Panc1 (cell line): ENCODE data around the gene CACNB3. TPM values are rescaled to one million over a fixed set of nuclear protein-coding genes. Genes with fewer than 3 reads are reported as not detected.

Experiments
- ATAC-seq: fragments of 200-7000 bp; cut with Tn5 transposase; 2 replicates; pipeline ENCODE4 v1.9.1; 2020; ENCODE audit warnings: mild to moderate bottlenecking, moderate library complexity
- BruUV-seq: library from RNA; stranded (reverse); fragments of 400-500 nt; replicated peaks from 2 replicates; lab custom pipeline; 2021; lab: Mats Ljungman, UMichigan
- CTCF ChIA-PET: fragments of 300-600 bp; sonication (Branson Sonifier 250); formaldehyde crosslinking; loops from one replicate; lab custom pipeline; 2022; ENCODE audit warnings: antibody characterized with exemption; lab: Charles Lee
- POLR2A ChIA-PET: fragments of 300-600 bp; sonication (Branson Sonifier 250); formaldehyde crosslinking; loops from one replicate; lab custom pipeline; 2022; ENCODE audit warnings: antibody characterized with exemption; lab: Charles Lee
- DNase-seq: peaks from one replicate; pipeline ENCODE4 v3.0.0-alpha.2; 2010; ENCODE audit warnings: low read depth, low spot score
- H3K27ac ChIP-seq: 2 replicates; pipeline ENCODE4 v1.5.1; 2011; ENCODE audit warnings: mild to moderate bottlenecking, low read length, inconsistent platforms
- H3K27me3 ChIP-seq: fragments of 200-500 bp; sonication (Bioruptor generic); 2 replicates; pipeline ENCODE4 v1.6.0; 2014; ENCODE audit warnings: low read length, inconsistent platforms; ENCODE audit not compliant: control insufficient read depth, insufficient read depth
- H3K36me3 ChIP-seq: fragments of 200-500 bp; sonication (Bioruptor generic); 2 replicates; pipeline ENCODE4 v1.5.1; 2014; ENCODE audit warnings: inconsistent platforms, mild to moderate bottlenecking, low read length, moderate library complexity; ENCODE audit not compliant: control insufficient read depth, insufficient read depth
- H3K4me1 ChIP-seq: 2 replicates; pipeline ENCODE4 v1.5.1; 2011; ENCODE audit warnings: inconsistent platforms, mild to moderate bottlenecking, low read length, moderate library complexity; ENCODE audit not compliant: control insufficient read depth, insufficient read depth
- H3K4me3 ChIP-seq, 2 experiments: 2 replicates each; pipeline ENCODE4 v1.5.1; 2011 to 2012; ENCODE audit warnings: low read depth in 2 of 2, low read length in 2 of 2, mild to moderate bottlenecking in 2 of 2, inconsistent platforms in 1 of 2, moderate library complexity in 1 of 2
- H3K9me3 ChIP-seq: fragments of 200-500 bp; sonication (Bioruptor generic); 2 replicates; pipeline ENCODE4 v1.5.1; 2014; ENCODE audit warnings: low read depth, mild to moderate bottlenecking, inconsistent platforms, low read length, moderate library complexity; ENCODE audit not compliant: control insufficient read depth, insufficient read depth
- POLR2AphosphoS5 ChIP-seq: IDR thresholded peaks from 2 replicates; pipeline ENCODE4 v1.6.1; 2012; ENCODE audit warnings: mild to moderate bottlenecking, low read depth, low read length, moderate library complexity
- SIN3A ChIP-seq: IDR thresholded peaks from 2 replicates; pipeline ENCODE4 v1.6.1; 2012; ENCODE audit warnings: low read depth, mild to moderate bottlenecking, low read length, moderate library complexity, borderline replicate concordance; ENCODE audit not compliant: insufficient read depth
- TCF7L2 ChIP-seq: IDR thresholded peaks from 2 replicates; pipeline ENCODE4 v1.6.1; 2011; ENCODE audit warnings: mild to moderate bottlenecking, low read depth, low read length, inconsistent platforms
- in situ Hi-C: cut with HindIII; loops from 2 replicates; pipeline ENCODE4 v1.10.0; 2016; ENCODE audit warnings: low sequenced_read_pairs, low pct_unique_long_range_greater_than_20kb
- intact Hi-C: fragments of 100-400 bp; cut with micrococcal nuclease; formaldehyde crosslinking; loops from one replicate; pipeline ENCODE4 v1.10.0; 2022; ENCODE audit not compliant: unreplicated experiment
- total RNA-seq: library from RNA; stranded (reverse); gene quantifications from one replicate; pipeline ENCODE4 v1.2.1, GENCODE V29; 2021; ENCODE audit not compliant: unreplicated experiment
- TF ChIP-seq, protein P1 (sequence below), 2 experiments: IDR thresholded peaks; 2 replicates each; pipeline ENCODE4 v1.6.1; 2011 to 2012; ENCODE audit warnings: low read depth in 2 of 2, control low read depth in 1 of 2, low read length in 1 of 2, mild to moderate bottlenecking in 1 of 2, moderate library complexity in 1 of 2; ENCODE audit not compliant: insufficient read depth in 1 of 2
- TF ChIP-seq, protein P2 (sequence below): fragments of 450-650 bp; IDR thresholded peaks from 2 replicates; pipeline ENCODE4 v1.5.1; 2017; ENCODE audit warnings: mild to moderate bottlenecking

The CACNB3 gene
- total RNA-seq, 1 experiment from 2014 or later, result 40.5 TPM

DNA sequence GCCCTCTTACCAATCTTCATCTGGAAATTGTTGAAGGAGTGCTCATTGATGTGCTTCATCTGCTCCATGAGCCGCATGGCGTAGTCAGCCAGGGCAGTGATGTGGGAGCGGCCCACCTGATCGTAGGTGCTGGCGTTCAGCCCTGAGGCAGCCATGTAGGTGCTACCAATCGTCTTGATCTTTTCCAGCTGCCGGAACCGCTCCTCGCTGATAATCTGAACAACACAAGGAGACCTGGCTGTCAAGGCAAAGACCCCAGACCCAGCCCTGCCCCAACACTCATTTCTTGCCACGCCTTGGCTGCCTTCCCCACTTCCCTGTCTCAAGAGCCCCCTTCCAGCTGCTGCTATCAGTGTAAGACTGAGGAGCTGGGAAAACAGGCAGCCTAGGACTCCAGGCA, 47.5 kb upstream of the CACNB3 start:
- ChIA-PET CTCF (interaction anchor here (1.5 kb wide), 1 partner anchor 19 kb away, joined by 4 read pairs; the partner anchor contains the start of gene ADCY6), POLR2A (interaction anchor here (0.5 to 0.6 kb wide), 2 partner anchors 8 to 44 kb away, joined by 3 to 10 read pairs; no protein-coding TSS in a partner anchor)
- DNase-seq, result no peak
- Histone ChIP-seq H3K27ac (no peak overlapping the region), H3K4me1 (no peaks in the 10 kb centered on the region), H3K36me3 (no peaks in the 10 kb centered on the region), H3K27me3 (no peaks in the 10 kb centered on the region), H3K9me3 (no peaks in the 10 kb centered on the region), H3K4me3 (no peak overlapping the region)
- no TSS peak for BruUV-seq
- TF ChIP-seq TCF7L2 (no peak), POLR2AphosphoS5 (no peak), SIN3A (no peak)
- TF ChIP-seq, protein P1, sequence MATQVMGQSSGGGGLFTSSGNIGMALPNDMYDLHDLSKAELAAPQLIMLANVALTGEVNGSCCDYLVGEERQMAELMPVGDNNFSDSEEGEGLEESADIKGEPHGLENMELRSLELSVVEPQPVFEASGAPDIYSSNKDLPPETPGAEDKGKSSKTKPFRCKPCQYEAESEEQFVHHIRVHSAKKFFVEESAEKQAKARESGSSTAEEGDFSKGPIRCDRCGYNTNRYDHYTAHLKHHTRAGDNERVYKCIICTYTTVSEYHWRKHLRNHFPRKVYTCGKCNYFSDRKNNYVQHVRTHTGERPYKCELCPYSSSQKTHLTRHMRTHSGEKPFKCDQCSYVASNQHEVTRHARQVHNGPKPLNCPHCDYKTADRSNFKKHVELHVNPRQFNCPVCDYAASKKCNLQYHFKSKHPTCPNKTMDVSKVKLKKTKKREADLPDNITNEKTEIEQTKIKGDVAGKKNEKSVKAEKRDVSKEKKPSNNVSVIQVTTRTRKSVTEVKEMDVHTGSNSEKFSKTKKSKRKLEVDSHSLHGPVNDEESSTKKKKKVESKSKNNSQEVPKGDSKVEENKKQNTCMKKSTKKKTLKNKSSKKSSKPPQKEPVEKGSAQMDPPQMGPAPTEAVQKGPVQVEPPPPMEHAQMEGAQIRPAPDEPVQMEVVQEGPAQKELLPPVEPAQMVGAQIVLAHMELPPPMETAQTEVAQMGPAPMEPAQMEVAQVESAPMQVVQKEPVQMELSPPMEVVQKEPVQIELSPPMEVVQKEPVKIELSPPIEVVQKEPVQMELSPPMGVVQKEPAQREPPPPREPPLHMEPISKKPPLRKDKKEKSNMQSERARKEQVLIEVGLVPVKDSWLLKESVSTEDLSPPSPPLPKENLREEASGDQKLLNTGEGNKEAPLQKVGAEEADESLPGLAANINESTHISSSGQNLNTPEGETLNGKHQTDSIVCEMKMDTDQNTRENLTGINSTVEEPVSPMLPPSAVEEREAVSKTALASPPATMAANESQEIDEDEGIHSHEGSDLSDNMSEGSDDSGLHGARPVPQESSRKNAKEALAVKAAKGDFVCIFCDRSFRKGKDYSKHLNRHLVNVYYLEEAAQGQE (IDR thresholded peaks at IDR 0.05; ENCODE audit: insufficient read depth in 1 of 2, low read depth in 2 of 2, low read length in 1 of 2), result no peak
- TF ChIP-seq, protein P2, sequence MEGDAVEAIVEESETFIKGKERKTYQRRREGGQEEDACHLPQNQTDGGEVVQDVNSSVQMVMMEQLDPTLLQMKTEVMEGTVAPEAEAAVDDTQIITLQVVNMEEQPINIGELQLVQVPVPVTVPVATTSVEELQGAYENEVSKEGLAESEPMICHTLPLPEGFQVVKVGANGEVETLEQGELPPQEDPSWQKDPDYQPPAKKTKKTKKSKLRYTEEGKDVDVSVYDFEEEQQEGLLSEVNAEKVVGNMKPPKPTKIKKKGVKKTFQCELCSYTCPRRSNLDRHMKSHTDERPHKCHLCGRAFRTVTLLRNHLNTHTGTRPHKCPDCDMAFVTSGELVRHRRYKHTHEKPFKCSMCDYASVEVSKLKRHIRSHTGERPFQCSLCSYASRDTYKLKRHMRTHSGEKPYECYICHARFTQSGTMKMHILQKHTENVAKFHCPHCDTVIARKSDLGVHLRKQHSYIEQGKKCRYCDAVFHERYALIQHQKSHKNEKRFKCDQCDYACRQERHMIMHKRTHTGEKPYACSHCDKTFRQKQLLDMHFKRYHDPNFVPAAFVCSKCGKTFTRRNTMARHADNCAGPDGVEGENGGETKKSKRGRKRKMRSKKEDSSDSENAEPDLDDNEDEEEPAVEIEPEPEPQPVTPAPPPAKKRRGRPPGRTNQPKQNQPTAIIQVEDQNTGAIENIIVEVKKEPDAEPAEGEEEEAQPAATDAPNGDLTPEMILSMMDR, result no peak
- in situ Hi-C loops (no loop called here), intact Hi-C loops (no loop called here)
- ATAC-seq, result no peak

DNA sequence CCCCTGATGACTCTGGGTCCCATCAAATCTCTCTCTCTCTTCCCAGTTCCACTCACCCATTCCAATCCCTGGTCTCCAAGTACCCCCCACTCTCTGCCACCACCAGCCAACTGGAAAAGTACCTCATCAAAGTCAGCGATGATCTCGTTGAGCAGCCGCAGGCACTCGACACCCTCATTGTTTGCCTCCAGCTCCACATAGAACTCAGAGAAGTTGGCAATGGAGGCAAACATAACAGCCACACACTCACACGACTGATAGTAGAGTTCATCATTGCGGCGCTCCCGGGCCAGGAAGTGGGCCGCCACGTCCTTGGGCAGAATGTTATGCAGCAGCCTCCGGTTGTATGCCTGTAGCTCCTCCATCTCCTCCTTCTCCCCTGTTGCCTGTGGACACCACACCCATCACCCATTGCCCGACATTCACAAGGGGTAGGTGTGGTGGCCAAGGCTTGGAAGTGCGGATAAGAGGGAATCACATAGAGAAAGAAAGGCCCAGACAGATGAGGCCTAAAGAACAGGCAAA, 46.6 kb upstream of the CACNB3 start:
- H3K27ac ChIP-seq, result no peak overlapping the region
- TF ChIP-seq POLR2AphosphoS5 (no peak), SIN3A (no peak), TCF7L2 (no peak)
- TF ChIP-seq, protein P1 (IDR thresholded peaks at IDR 0.05; ENCODE audit: insufficient read depth in 1 of 2, low read depth in 2 of 2, low read length in 1 of 2), result no peak
- TF ChIP-seq, protein P2, result no peak
- no TSS peak for BruUV-seq
- H3K4me3 ChIP-seq, result no peak overlapping the region
- in situ Hi-C loops, result no loop called here
- ChIA-PET POLR2A (no interaction called here), CTCF (interaction anchor here (1.5 kb wide), 1 partner anchor 18 kb away, joined by 4 read pairs; the partner anchor contains the start of gene ADCY6)
- ATAC-seq (no peak), DNase-seq (no peak)
- no peaks in the 10 kb centered on the region for H3K9me3 ChIP-seq
- intact Hi-C loops, result no loop called here
- no peaks in the 10 kb centered on the region for H3K27me3 ChIP-seq
- no peaks in the 10 kb centered on the region for H3K36me3 ChIP-seq
- H3K4me1 ChIP-seq, result no peaks in the 10 kb centered on the region
